Transverse colon (tissue), 4 donors: ENCODE data around the gene CLIC5. TPM values are rescaled to one million over a fixed set of nuclear protein-coding genes. Genes with fewer than 3 reads are reported as not detected.

Experiments used
- DNase-seq: peaks from one replicate; pipeline ENCODE4 v3.0.0-alpha.2; 2019
- H3K27ac ChIP-seq, 4 donors: fragments of 200-600 bp; sonication (generic); 2 replicates each; pipeline ENCODE4 v1.5.1; 2016 to 2018; ENCODE audit warnings: inconsistent platforms in 4 of 4
- H3K27me3 ChIP-seq: fragments of 200-600 bp; sonication (generic); 2 replicates; pipeline ENCODE4 v1.5.1; 2017; ENCODE audit warnings: inconsistent platforms
- H3K36me3 ChIP-seq, 4 donors: fragments of 200-600 bp; sonication (generic); 2 replicates each; pipeline ENCODE4 v1.5.1; 2017 to 2019; ENCODE audit warnings: inconsistent platforms in 4 of 4
- H3K4me1 ChIP-seq, 4 donors: fragments of 200-600 bp; sonication (generic); 2 replicates each; pipeline ENCODE4 v1.5.1; 2017 to 2020; ENCODE audit warnings: inconsistent platforms in 4 of 4
- H3K4me3 ChIP-seq, 4 donors: fragments of 200-600 bp; sonication (generic); 1 replicate in 1 of 4; 2 replicates in 3 of 4; pipeline versions ENCODE4 v1.5.1 to v1.6.1; 2017 to 2019; ENCODE audit warnings: inconsistent platforms in 4 of 4
- H3K9me3 ChIP-seq, 2 donors: fragments of 200-600 bp; sonication (generic); 2 replicates each; pipeline ENCODE4 v1.5.1; 2017 to 2019; ENCODE audit warnings: inconsistent platforms in 2 of 2
- CTCF ChIP-seq, 5 experiments: fragments of 200-600 bp in 3 of 5; fragments of 450-650 bp in 2 of 5; sonication (generic) in 3 of 5; IDR thresholded peaks; 1 replicate in 2 of 5; 2 replicates in 3 of 5; pipeline ENCODE4 v1.5.1; 2016 to 2017; ENCODE audit warnings: antibody characterized with exemption in 5 of 5, inconsistent platforms in 3 of 5, mild to moderate bottlenecking in 2 of 5, moderate library complexity in 1 of 5
- EP300 ChIP-seq: sonication (generic); formaldehyde crosslinking; IDR thresholded peaks from one replicate; pipeline ENCODE4 v1.6.1; 2017; ENCODE audit warnings: antibody characterized with exemption, low read depth
- POLR2A ChIP-seq: fragments of 450-650 bp; IDR thresholded peaks from one replicate; pipeline ENCODE4 v1.6.1; 2016; ENCODE audit warnings: antibody characterized with exemption, mild to moderate bottlenecking, moderate library complexity
- POLR2AphosphoS5 ChIP-seq, 3 donors: sonication (generic); formaldehyde crosslinking; IDR thresholded peaks; one replicate each; pipeline ENCODE4 v1.6.1; 2016; ENCODE audit warnings: antibody characterized with exemption in 3 of 3
- WGBS, 2 donors: methylation state at CpG; one replicate each; pipeline ENCODE4 v1.1.5; 2018; ENCODE audit warnings: low coverage in 1 of 2; 5-methylcytosine and 5-hydroxymethylcytosine counted together
- in situ Hi-C, 4 donors: fragments of 200-750 bp; cut with MboI; loops; one replicate each; pipeline versions ENCODE4 v1.15.0 to v1.15.1; 2017; ENCODE audit warnings: low sequenced_read_pairs in 3 of 4, low pct_ligation_motif_present in 1 of 4, low pct_unique_long_range_greater_than_20kb in 1 of 4
- intact Hi-C: fragments of 100-400 bp; cut with DNase I; formaldehyde crosslinking; loops from one replicate; pipeline ENCODE4 v1.15.1; 2023; ENCODE audit warnings: low total_unique reads
- total RNA-seq, 4 donors: library from RNA; depleted of rRNA; stranded (reverse); fragments of >200 nt; gene quantifications; one replicate each; pipeline ENCODE4 v1.1.0, GENCODE V29; 2016

CLIC5 gene
- total RNA-seq, 4 donors from 2014 or later, result 5.0 to 222 (median 149) TPM

GRCh38 chr6:46059608-46060007, 43.9 kb upstream of the CLIC5 start:
- no peak for TF ChIP-seq EP300
- no peak for TF ChIP-seq POLR2AphosphoS5 (IDR thresholded peaks at IDR 0.05)
- no peak for TF ChIP-seq CTCF (IDR thresholded peaks at IDR 0.05)
- TF ChIP-seq POLR2A, result no peak
- in situ Hi-C loops, result no loop called here
- Histone ChIP-seq H3K9me3 (no peaks in the 10 kb centered on the region), H3K27me3 (no peaks in the 10 kb centered on the region), H3K4me1 (peaks cover 0 to 57% (median 24%) of the 10 kb centered on the region in 4 donors), H3K4me3 (no peak overlapping the region), H3K36me3 (no peaks in the 10 kb centered on the region), H3K27ac (peak overlapping the region in 1 of 4 donors; percentile 35)
- WGBS, 2 donors, result 53% methylated on average over 1 of the region's 1 CpG; no CpG with 5 or more reads in 1 of the 2 donors
- intact Hi-C loops, result no loop called here
- DNase-seq, result no peak

GRCh38 chr6:46058951-46059350, 43.3 kb upstream of the CLIC5 start:
- Histone ChIP-seq H3K4me1 (peaks cover 0 to 61% (median 29%) of the 10 kb centered on the region in 4 donors), H3K36me3 (no peaks in the 10 kb centered on the region), H3K27me3 (no peaks in the 10 kb centered on the region), H3K27ac (no peak overlapping the region), H3K4me3 (no peak overlapping the region), H3K9me3 (no peaks in the 10 kb centered on the region)
- 81 to 100% methylated on average over 1 of the region's 1 CpG for WGBS, 2 donors
- in situ Hi-C loops (no loop called here), intact Hi-C loops (no loop called here)
- TF ChIP-seq POLR2AphosphoS5 (IDR thresholded peaks at IDR 0.05), result no peak
- TF ChIP-seq EP300, result no peak
- no peak for TF ChIP-seq CTCF (IDR thresholded peaks at IDR 0.05)
- TF ChIP-seq POLR2A, result no peak
- DNase-seq, result no peak

- Histone ChIP-seq H3K27ac (no peak overlapping the region), H3K4me3 (no peak overlapping the region), H3K36me3 (no peaks in the 10 kb centered on the region), H3K9me3 (no peaks in the 10 kb centered on the region), H3K27me3 (no peaks in the 10 kb centered on the region), H3K4me1 (peaks cover 0 to 64% (median 36%) of the 10 kb centered on the region in 4 donors)
- no peak for DNase-seq
- intact Hi-C loops (no loop called here), in situ Hi-C loops (no loop called here)
- TF ChIP-seq EP300 (no peak), POLR2A (no peak), CTCF (IDR thresholded peaks at IDR 0.05) (no peak), POLR2AphosphoS5 (IDR thresholded peaks at IDR 0.05) (no peak)
Measured at GRCh38 chr6:46057792-46058191, 42.1 kb upstream of the CLIC5 start.

- WGBS, 2 donors, result 87 to 95% methylated on average over 4 of the region's 4 CpGs
- H3K27ac ChIP-seq, result no peak overlapping the region
- H3K4me1 ChIP-seq, result peaks cover 6 to 64% (median 37%) of the 10 kb centered on the region in 4 donors
Measured at GRCh38 chr6:46056906-46057529, 41.4 kb upstream of the CLIC5 start.

GRCh38 chr6:46054516-46054915, 38.9 kb upstream of the CLIC5 start:
- Histone ChIP-seq H3K4me3 (no peak overlapping the region), H3K4me1 (peaks cover 6 to 50% (median 32%) of the 10 kb centered on the region in 4 donors), H3K27me3 (no peaks in the 10 kb centered on the region), H3K36me3 (no peaks in the 10 kb centered on the region), H3K27ac (peak overlapping the region; percentile 83 to 88 (median 86)), H3K9me3 (no peaks in the 10 kb centered on the region)
- whole genome bisulfite sequencing, 2 donors, result 42 to 60% methylated on average over 1 to 5 of the region's 5 CpGs
- TF ChIP-seq EP300 (no peak), POLR2A (peak; percentile 75), CTCF (IDR thresholded peaks at IDR 0.05) (no peak), POLR2AphosphoS5 (IDR thresholded peaks at IDR 0.05) (peak; percentile 50 to 87 (median 82))
- in situ Hi-C loops, result no loop called here
- peak; percentile 65 for DNase-seq
- intact Hi-C loops, result no loop called here

More at GRCh38 chr6:46056906-46057529, 41.4 kb upstream of the CLIC5 start:
- intact Hi-C loops (no loop called here), in situ Hi-C loops (no loop called here)
- TF ChIP-seq POLR2AphosphoS5 (IDR thresholded peaks at IDR 0.05) (no peak), POLR2A (no peak)
- Histone ChIP-seq H3K27me3 (no peaks in the 10 kb centered on the region), H3K4me3 (no peak overlapping the region), H3K36me3 (no peaks in the 10 kb centered on the region), H3K9me3 (no peaks in the 10 kb centered on the region)
- no peak for DNase-seq
